GM21515 (cell line): ENCODE measurements around the gene BRF1.
"Not testable (repeated sequence)": the region's sequence is repeated elsewhere in the genome, so short reads cannot be mapped to it uniquely, and the experiment has no call there.

Experiments
- ATAC-seq: cut with Tn5 transposase; IDR thresholded peaks from one replicate; pipeline ENCODE4 v1.9.1; 2021; ENCODE audit not compliant: unreplicated experiment

The BRF1 gene

GRCh38 chr14:105290621-105291346 lies 10.0 kb downstream of the BRF1 start:
- ATAC-seq = no peak

GRCh38 chr14:105288936-105289335 lies 11.9 kb downstream of the BRF1 start:
- not testable (repeated sequence) for ATAC-seq

- ATAC-seq = no peak
Observed at GRCh38 chr14:105287249-105288102, 13.3 kb downstream of the BRF1 start.

- no peak for ATAC-seq
Observed at GRCh38 chr14:105286759-105287144, 14.0 kb downstream of the BRF1 start.

- no peak for ATAC-seq
Observed at GRCh38 chr14:105285174-105285573, 15.6 kb downstream of the BRF1 start.

GRCh38 chr14:105283899-105284298 lies 16.9 kb downstream of the BRF1 start:
- no peak for ATAC-seq

- no peak for ATAC-seq
Observed at GRCh38 chr14:105283028-105283427, 17.8 kb downstream of the BRF1 start.

GRCh38 chr14:105282098-105282725 lies 18.6 kb downstream of the BRF1 start:
- ATAC-seq = no peak

- ATAC-seq = no peak
Observed at GRCh38 chr14:105281371-105282097, 19.3 kb downstream of the BRF1 start.

- no peak for ATAC-seq
Observed at GRCh38 chr14:105280525-105280924, 20.3 kb downstream of the BRF1 start.

- no peak for ATAC-seq
Observed at GRCh38 chr14:105279642-105280361, 21.0 kb downstream of the BRF1 start.

- not testable (repeated sequence) for ATAC-seq
Observed at GRCh38 chr14:105277448-105277847, 23.4 kb downstream of the BRF1 start.

- no peak for ATAC-seq
Observed at GRCh38 chr14:105275267-105275946, 25.4 kb downstream of the BRF1 start.

- no peak for ATAC-seq
Observed at GRCh38 chr14:105274637-105275036, 26.2 kb downstream of the BRF1 start.

GRCh38 chr14:105273062-105273461 lies 27.7 kb downstream of the BRF1 start:
- ATAC-seq = no peak

GRCh38 chr14:105272623-105273022 lies 28.2 kb downstream of the BRF1 start:
- ATAC-seq = no peak

- ATAC-seq = no peak
Observed at GRCh38 chr14:105271224-105271890, 29.4 kb downstream of the BRF1 start.

- ATAC-seq = no peak
Observed at GRCh38 chr14:105269405-105269804, 31.4 kb downstream of the BRF1 start.

GRCh38 chr14:105268736-105269354 lies 32.0 kb downstream of the BRF1 start:
- ATAC-seq = no peak
